ENCODE measurements around the gene TSHZ2. TPM values are rescaled to one million over a fixed set of nuclear protein-coding genes. Genes with fewer than 3 reads are reported as not detected.

The TSHZ2 gene
- total and polyA plus RNA-seq, 12 donors = 1.5 to 6.2 (median 4.5) TPM

- H3K27me3 ChIP-seq = no peaks in the 10 kb centered on the region
- ATAC-seq = no peak
- no peak overlapping the region for H3K4me3 ChIP-seq
- intact Hi-C loops (cut with DNase I) = no loop called here
- H3K27ac ChIP-seq = no peak overlapping the region
- TF ChIP-seq CTCF (IDR thresholded peaks at IDR 0.05) = no peak
- 77 to 79% methylated on average over 9 of the region's 9 CpGs for WGBS, 2 donors
- DNase-seq = no peak
- H3K9me3 ChIP-seq = no peaks in the 10 kb centered on the region
- peaks cover 0 to 11% (median 0%) of the 10 kb centered on the region in 9 donors for H3K4me1 ChIP-seq
- no peaks in the 10 kb centered on the region for H3K36me3 ChIP-seq
Measured at GRCh38 chr20:52924411-52925271, 47.5 kb upstream of the TSHZ2 start.

- ATAC-seq = no peak
- H3K4me3 ChIP-seq = no peak overlapping the region
- no peaks in the 10 kb centered on the region for H3K36me3 ChIP-seq
- no peak for TF ChIP-seq CTCF (IDR thresholded peaks at IDR 0.05)
- no peaks in the 10 kb centered on the region for H3K27me3 ChIP-seq
- H3K27ac ChIP-seq = no peak overlapping the region
- intact Hi-C loops (cut with DNase I) = no loop called here
- no peak for DNase-seq
- H3K9me3 ChIP-seq = no peaks in the 10 kb centered on the region
- H3K4me1 ChIP-seq = peaks cover 0 to 11% (median 0%) of the 10 kb centered on the region in 9 donors
- WGBS, 2 donors = 78 to 79% methylated on average over 1 of the region's 1 CpG
Measured at GRCh38 chr20:52926505-52926904, 45.7 kb upstream of the TSHZ2 start.

- TF ChIP-seq CTCF (IDR thresholded peaks at IDR 0.05) = no peak
- H3K36me3 ChIP-seq = no peaks in the 10 kb centered on the region
- WGBS, 2 donors = 50 to 56% methylated on average over 1 of the region's 1 CpG
- no peaks in the 10 kb centered on the region for H3K4me1 ChIP-seq
- no peaks in the 10 kb centered on the region for H3K27me3 ChIP-seq
- H3K9me3 ChIP-seq = no peaks in the 10 kb centered on the region
- intact Hi-C loops (cut with DNase I) = loop anchor here in 1 of 10 donors (10.0 kb wide), 1 partner anchor 61 kb away; no protein-coding TSS in a partner anchor
- DNase-seq = no peak
- ATAC-seq = no peak
- H3K4me3 ChIP-seq = no peak overlapping the region
- H3K27ac ChIP-seq = no peak overlapping the region
Measured at GRCh38 chr20:52933867-52934266, 38.3 kb upstream of the TSHZ2 start.

GRCh38 chr20:52936351-52937340 is 35.5 kb upstream of the TSHZ2 start:
- ATAC-seq = no peak
- Histone ChIP-seq H3K4me1 (no peaks in the 10 kb centered on the region), H3K36me3 (no peaks in the 10 kb centered on the region), H3K9me3 (no peaks in the 10 kb centered on the region), H3K27ac (no peak overlapping the region), H3K4me3 (no peak overlapping the region), H3K27me3 (no peaks in the 10 kb centered on the region)
- DNase-seq = no peak
- intact Hi-C loops (cut with DNase I) = loop anchor here in 1 of 10 donors (10.0 kb wide), 1 partner anchor 58 kb away; no protein-coding TSS in a partner anchor
- WGBS, 2 donors = 86 to 89% methylated on average over 16 of the region's 16 CpGs
- TF ChIP-seq CTCF (IDR thresholded peaks at IDR 0.05) = no peak

Data from heart right ventricle (tissue), 16 donors.